C4-2B (cell line): ENCODE data around the gene IL5.
"Not testable (repeated sequence)": the region's sequence is repeated elsewhere in the genome, so short reads cannot be mapped to it uniquely, and the experiment has no call there.

Source experiments
- H3K27ac ChIP-seq: fragments of 450-650 bp; 2 replicates; pipeline ENCODE4 v1.5.1; 2017
- CTCF ChIP-seq: fragments of 450-650 bp; conservative IDR thresholded peaks from 2 replicates; pipeline ENCODE4 v1.5.1; 2017; ENCODE audit warnings: mild to moderate bottlenecking
- ZFX ChIP-seq: fragments of 450-650 bp; IDR thresholded peaks from 2 replicates; pipeline ENCODE4 v1.6.1; 2017

The IL5 gene

GRCh38 chr5:132543472-132544201 is at the start of gene IL5:
IL5 (minus strand) TSS chr5:132543522; CDS start chr5:132543478, 44 bp downstream.
- TF ChIP-seq CTCF: no peak; the same call in 1 of the 2 replicates
- no peak for TF ChIP-seq ZFX
- no peak within 1 kb of the TSS for H3K27ac ChIP-seq

- TF ChIP-seq ZFX (no peak), CTCF (no peak)
- H3K27ac ChIP-seq: no peak overlapping the region
Observed at GRCh38 chr5:132592521-132592920, 49.2 kb upstream of the IL5 start.

- TF ChIP-seq CTCF (no peak), ZFX (no peak)
- H3K27ac ChIP-seq: no peak overlapping the region
Observed at GRCh38 chr5:132591145-132591544, 47.8 kb upstream of the IL5 start.

- no peak overlapping the region for H3K27ac ChIP-seq
- TF ChIP-seq ZFX (no peak), CTCF (no peak)
Observed at GRCh38 chr5:132589467-132589866, 46.1 kb upstream of the IL5 start.

GRCh38 chr5:132586063-132586462 is 42.7 kb upstream of the IL5 start:
- H3K27ac ChIP-seq: no peak overlapping the region
- no peak for TF ChIP-seq ZFX
- TF ChIP-seq CTCF: no peak

- not testable (repeated sequence) for H3K27ac ChIP-seq
Observed at GRCh38 chr5:132584560-132584959, 41.2 kb upstream of the IL5 start.

- TF ChIP-seq ZFX (no peak), CTCF (no peak)
- no peak overlapping the region for H3K27ac ChIP-seq
Observed at GRCh38 chr5:132576123-132576522, 32.8 kb upstream of the IL5 start.

- no peak for TF ChIP-seq ZFX
- no peak for TF ChIP-seq CTCF
- no peak overlapping the region for H3K27ac ChIP-seq
Observed at GRCh38 chr5:132566657-132567056, 23.3 kb upstream of the IL5 start.

GRCh38 chr5:132564555-132564954 is 21.2 kb upstream of the IL5 start:
- H3K27ac ChIP-seq: not testable (repeated sequence)
